ENCODE data around the gene TMEM169.

GRCh38 chr2:216092646-216093045 lies 10.9 kb downstream of the TMEM169 start:
- TF ChIP-seq POLR2AphosphoS5 (IDR thresholded peaks at IDR 0.05; ENCODE audit: low read depth, low read length) (no peak), CTCF (IDR thresholded peaks at IDR 0.05) (no peak), REST (IDR thresholded peaks at IDR 0.05; ENCODE audit: insufficient read depth in 1 of 2, low read depth in 2 of 2, low read length in 1 of 2) (no peak), SIN3A (IDR thresholded peaks at IDR 0.05; ENCODE audit: borderline replicate concordance, insufficient read depth, low read depth, low read length) (no peak)

All from Panc1 (cell line).